GM12865 (cell line): Measurements from ENCODE around the gene ZNF382.

ENCODE experiments used
- DNase-seq: peaks from one replicate; pipeline ENCODE4 v3.0.0; 2010; ENCODE audit warnings: low read depth
- H3K4me3 ChIP-seq: 2 replicates; pipeline ENCODE4 v1.5.1; 2011; ENCODE audit warnings: mild to moderate bottlenecking, low read depth, low read length, control low read depth
- TF ChIP-seq, protein P1 (sequence below): IDR thresholded peaks from 2 replicates; pipeline ENCODE4 v1.5.1; 2011; ENCODE audit warnings: low read length, control low read depth, low read depth, inconsistent platforms; ENCODE audit not compliant: insufficient read depth; ENCODE audit errors: missing control alignments

Gene ZNF382

GRCh38 chr19:36679455-36679854 is 74.3 kb downstream of the ZNF382 start:
- TF ChIP-seq, protein P1, sequence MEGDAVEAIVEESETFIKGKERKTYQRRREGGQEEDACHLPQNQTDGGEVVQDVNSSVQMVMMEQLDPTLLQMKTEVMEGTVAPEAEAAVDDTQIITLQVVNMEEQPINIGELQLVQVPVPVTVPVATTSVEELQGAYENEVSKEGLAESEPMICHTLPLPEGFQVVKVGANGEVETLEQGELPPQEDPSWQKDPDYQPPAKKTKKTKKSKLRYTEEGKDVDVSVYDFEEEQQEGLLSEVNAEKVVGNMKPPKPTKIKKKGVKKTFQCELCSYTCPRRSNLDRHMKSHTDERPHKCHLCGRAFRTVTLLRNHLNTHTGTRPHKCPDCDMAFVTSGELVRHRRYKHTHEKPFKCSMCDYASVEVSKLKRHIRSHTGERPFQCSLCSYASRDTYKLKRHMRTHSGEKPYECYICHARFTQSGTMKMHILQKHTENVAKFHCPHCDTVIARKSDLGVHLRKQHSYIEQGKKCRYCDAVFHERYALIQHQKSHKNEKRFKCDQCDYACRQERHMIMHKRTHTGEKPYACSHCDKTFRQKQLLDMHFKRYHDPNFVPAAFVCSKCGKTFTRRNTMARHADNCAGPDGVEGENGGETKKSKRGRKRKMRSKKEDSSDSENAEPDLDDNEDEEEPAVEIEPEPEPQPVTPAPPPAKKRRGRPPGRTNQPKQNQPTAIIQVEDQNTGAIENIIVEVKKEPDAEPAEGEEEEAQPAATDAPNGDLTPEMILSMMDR: no peak
- H3K4me3 ChIP-seq: no peak overlapping the region
- no peak for DNase-seq
